SU-DHL-6 (cell line): ENCODE results near the gene HDAC3.

Experiments
- EZH2phosphoT487 ChIP-seq: fragments of 200-600 bp; sonication (generic), shearing (Covaris generic); conservative IDR thresholded peaks from 2 replicates; pipeline ENCODE4 v1.6.1; 2018; ENCODE audit warnings: mild to moderate bottlenecking, antibody characterized with exemption, low read length, moderate library complexity, mixed read lengths
- TF ChIP-seq, protein P1 (sequence below): fragments of 200-600 bp; sonication (generic); IDR thresholded peaks from one replicate; pipeline ENCODE4 v1.5.1; 2017; ENCODE audit warnings: antibody characterized with exemption, mild to moderate bottlenecking, low read length, moderate library complexity; ENCODE audit not compliant: insufficient read depth, poor library complexity, severe bottlenecking

DNA sequence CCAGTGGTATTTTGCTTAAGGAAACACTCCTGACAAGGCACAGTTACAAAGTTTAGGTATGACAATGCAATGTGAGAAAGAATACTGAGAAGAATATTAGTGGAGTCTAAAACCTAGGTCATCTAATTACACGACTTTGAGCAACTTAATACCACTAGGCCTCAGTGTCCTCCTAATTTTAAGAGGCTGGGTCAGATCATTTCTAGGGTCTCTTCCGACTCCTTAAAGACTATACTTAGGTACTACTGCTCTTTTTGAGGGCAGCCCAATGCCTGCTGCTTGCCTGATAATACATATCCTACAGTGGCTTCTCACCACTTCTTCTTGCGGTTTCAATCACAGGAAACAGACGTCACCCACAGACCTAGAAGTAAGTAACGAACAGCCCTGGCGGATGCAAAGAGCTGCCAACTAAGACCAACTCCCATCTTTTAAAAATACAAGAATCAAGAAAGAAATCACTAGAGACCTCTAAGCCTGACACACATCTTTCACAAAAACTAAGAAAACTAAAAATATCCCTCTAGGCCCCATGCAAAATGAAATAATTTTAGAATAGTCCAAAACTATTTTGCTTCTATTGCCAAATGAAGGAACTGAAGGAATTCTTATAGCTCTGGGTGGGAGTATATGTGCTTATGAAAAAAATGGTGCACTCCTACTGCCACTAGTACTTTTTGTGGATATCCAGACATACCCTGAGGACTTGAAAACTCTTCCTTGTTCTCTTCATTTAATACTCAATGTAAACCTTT is 30.9 kb downstream of the HDAC3 start:
- TF ChIP-seq, protein P1, sequence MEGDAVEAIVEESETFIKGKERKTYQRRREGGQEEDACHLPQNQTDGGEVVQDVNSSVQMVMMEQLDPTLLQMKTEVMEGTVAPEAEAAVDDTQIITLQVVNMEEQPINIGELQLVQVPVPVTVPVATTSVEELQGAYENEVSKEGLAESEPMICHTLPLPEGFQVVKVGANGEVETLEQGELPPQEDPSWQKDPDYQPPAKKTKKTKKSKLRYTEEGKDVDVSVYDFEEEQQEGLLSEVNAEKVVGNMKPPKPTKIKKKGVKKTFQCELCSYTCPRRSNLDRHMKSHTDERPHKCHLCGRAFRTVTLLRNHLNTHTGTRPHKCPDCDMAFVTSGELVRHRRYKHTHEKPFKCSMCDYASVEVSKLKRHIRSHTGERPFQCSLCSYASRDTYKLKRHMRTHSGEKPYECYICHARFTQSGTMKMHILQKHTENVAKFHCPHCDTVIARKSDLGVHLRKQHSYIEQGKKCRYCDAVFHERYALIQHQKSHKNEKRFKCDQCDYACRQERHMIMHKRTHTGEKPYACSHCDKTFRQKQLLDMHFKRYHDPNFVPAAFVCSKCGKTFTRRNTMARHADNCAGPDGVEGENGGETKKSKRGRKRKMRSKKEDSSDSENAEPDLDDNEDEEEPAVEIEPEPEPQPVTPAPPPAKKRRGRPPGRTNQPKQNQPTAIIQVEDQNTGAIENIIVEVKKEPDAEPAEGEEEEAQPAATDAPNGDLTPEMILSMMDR, result no peak
- TF ChIP-seq EZH2phosphoT487, result no peak
